Measurements from ENCODE around the gene EXOC6B. TPM values are rescaled to one million over a fixed set of nuclear protein-coding genes. Genes with fewer than 3 reads are reported as not detected.

The EXOC6B gene
- total RNA-seq, 3 donors from 2014 or later: 32.2 to 49.2 (median 37.0) TPM

GRCh38 chr2:72830273-72830672 lies 4.4 kb upstream of the EXOC6B start:
- Histone ChIP-seq H3K36me3 (no peaks in the 10 kb centered on the region), H3K9me3 (no peaks in the 10 kb centered on the region), H3K4me1 (no peaks in the 10 kb centered on the region), H3K27me3 (no peaks in the 10 kb centered on the region), H3K4me3 (no peak overlapping the region), H3K27ac (no peak overlapping the region)
- intact Hi-C loops (cut with DNase I; ENCODE audit: low total_unique reads): no loop called here
- no peak for DNase-seq (ENCODE audit: low spot score in 2 of 2)
- no peak for TF ChIP-seq POLR2A (IDR thresholded peaks at IDR 0.05)
- TF ChIP-seq CTCF (IDR thresholded peaks at IDR 0.05): no peak
- TF ChIP-seq POLR2AphosphoS5 (IDR thresholded peaks at IDR 0.05): no peak

GRCh38 chr2:72828840-72829507 lies 3.1 kb upstream of the EXOC6B start:
- Histone ChIP-seq H3K36me3 (no peaks in the 10 kb centered on the region), H3K27ac (no peak overlapping the region), H3K4me3 (no peak overlapping the region), H3K27me3 (no peaks in the 10 kb centered on the region), H3K4me1 (peaks cover 0 to 7% of the 10 kb centered on the region in 2 donors), H3K9me3 (no peaks in the 10 kb centered on the region)
- intact Hi-C loops (cut with DNase I; ENCODE audit: low total_unique reads): no loop called here
- no peak for TF ChIP-seq POLR2AphosphoS5 (IDR thresholded peaks at IDR 0.05)
- TF ChIP-seq CTCF (IDR thresholded peaks at IDR 0.05): no peak
- no peak for TF ChIP-seq POLR2A (IDR thresholded peaks at IDR 0.05)
- no peak for DNase-seq (ENCODE audit: low spot score in 2 of 2)

GRCh38 chr2:72827966-72828646 lies 2.3 kb upstream of the EXOC6B start:
- no peak for DNase-seq (ENCODE audit: low spot score in 2 of 2)
- Histone ChIP-seq H3K4me1 (peaks cover 0 to 7% of the 10 kb centered on the region in 2 donors), H3K4me3 (no peak overlapping the region), H3K27ac (no peak overlapping the region), H3K9me3 (no peaks in the 10 kb centered on the region), H3K36me3 (no peaks in the 10 kb centered on the region), H3K27me3 (no peaks in the 10 kb centered on the region)
- intact Hi-C loops (cut with DNase I; ENCODE audit: low total_unique reads): no loop called here
- TF ChIP-seq CTCF (IDR thresholded peaks at IDR 0.05) (no peak), POLR2AphosphoS5 (IDR thresholded peaks at IDR 0.05) (no peak), POLR2A (IDR thresholded peaks at IDR 0.05) (no peak)

GRCh38 chr2:72827487-72827886 lies 1.7 kb upstream of the EXOC6B start:
- no peaks in the 10 kb centered on the region for H3K27me3 ChIP-seq
- intact Hi-C loops (cut with DNase I; ENCODE audit: low total_unique reads): no loop called here

More at GRCh38 chr2:72827487-72827886, 1.7 kb upstream of the EXOC6B start:
- Histone ChIP-seq H3K27ac (no peak overlapping the region), H3K9me3 (no peaks in the 10 kb centered on the region), H3K4me3 (no peak overlapping the region), H3K4me1 (peaks cover 0 to 7% of the 10 kb centered on the region in 2 donors), H3K36me3 (no peaks in the 10 kb centered on the region)
- DNase-seq (ENCODE audit: low spot score in 2 of 2): no peak
- TF ChIP-seq POLR2A (IDR thresholded peaks at IDR 0.05) (no peak), CTCF (IDR thresholded peaks at IDR 0.05) (no peak), POLR2AphosphoS5 (IDR thresholded peaks at IDR 0.05) (no peak)
